NK-92 (cell line): ENCODE results near the gene CALCR.

Source experiments
- DNase-seq: peaks from one replicate; lab custom pipeline; 2025; ENCODE audit not compliant: unreplicated experiment; lab: John Stamatoyannopoulos, UW

Gene CALCR

GRCh38 chr7:93453262-93453661 is 121.3 kb downstream of the CALCR start:
- DNase-seq = no peak

GRCh38 chr7:93448176-93448575 is 126.3 kb downstream of the CALCR start:
- DNase-seq = no peak

GRCh38 chr7:93447509-93447908 is 127.0 kb downstream of the CALCR start:
- DNase-seq = no peak

GRCh38 chr7:93442478-93443224 is 131.9 kb downstream of the CALCR start:
- no peak for DNase-seq

- no peak for DNase-seq
Measured at GRCh38 chr7:93435791-93436190, 138.7 kb downstream of the CALCR start.

DNA sequence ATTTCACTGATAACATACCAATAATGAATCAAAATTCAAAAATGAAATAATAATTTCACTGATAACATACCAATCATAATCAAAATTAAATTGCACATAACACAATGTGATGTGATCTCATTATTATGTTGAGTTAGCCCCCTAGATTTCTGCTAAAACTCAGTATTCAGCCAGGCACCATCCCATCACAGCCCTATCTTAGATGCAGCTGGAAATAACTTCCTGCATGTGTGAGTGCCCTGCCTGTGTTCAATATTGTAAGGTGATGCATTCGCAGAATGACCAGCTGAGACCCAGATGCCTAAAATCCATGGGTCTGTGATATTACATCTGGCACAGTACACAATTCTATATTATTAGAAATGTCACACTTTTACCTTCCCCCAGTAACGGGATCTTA is 142.4 kb downstream of the CALCR start:
- DNase-seq = no peak

DNA sequence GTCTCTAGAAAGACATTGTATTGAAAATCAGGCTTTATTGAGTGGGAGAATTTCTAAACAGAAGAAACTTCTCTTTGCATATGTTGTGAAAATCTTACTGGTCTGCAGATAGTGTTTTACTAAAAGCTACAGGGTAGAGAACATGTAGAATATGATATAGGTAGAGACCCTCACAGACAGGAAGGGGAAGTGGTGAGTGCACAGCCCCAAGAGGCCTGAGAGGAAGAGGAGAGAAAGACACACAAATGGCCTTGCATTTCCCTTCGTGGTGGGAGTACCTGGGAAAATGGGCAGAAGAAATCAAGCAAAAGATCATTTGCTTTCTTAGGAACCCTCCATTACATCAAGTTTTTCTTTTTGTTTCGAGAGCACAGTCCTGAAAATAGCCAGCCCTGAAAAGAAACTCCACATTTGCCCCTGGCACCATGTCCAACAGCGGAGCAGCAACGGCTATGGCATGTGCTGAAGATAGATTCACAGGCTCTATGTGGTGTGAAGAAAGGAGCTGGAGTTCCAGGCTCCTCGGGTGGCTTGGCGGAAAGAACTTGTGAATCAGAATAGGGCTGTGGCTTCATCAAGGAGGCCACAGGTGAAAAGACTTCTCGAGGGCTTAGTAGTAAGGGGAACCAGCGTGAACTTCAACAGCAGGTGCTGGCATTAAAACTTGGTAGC is 143.5 kb downstream of the CALCR start:
- DNase-seq = no peak

DNA sequence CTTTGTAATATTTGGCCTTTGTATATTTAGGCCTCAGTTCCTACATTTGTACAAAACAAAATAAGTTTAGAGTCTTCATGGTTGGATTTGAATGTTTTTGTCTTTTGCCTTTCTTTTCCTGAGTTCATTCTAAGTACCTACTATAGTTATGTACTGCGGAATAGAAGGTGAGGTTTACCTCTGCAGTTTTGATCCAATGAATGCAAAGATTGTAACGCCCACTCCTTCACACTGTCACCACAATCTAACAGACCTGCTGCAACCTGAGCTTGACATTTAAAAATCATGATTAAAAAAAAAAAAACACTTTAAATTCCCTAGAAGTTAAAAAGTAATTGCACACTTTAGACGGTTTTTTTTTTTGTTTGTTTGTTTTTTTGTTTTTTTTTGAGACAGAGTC is 145.0 kb downstream of the CALCR start:
- DNase-seq = no peak

GRCh38 chr7:93427107-93427506 is 147.4 kb downstream of the CALCR start:
- no peak for DNase-seq

DNA sequence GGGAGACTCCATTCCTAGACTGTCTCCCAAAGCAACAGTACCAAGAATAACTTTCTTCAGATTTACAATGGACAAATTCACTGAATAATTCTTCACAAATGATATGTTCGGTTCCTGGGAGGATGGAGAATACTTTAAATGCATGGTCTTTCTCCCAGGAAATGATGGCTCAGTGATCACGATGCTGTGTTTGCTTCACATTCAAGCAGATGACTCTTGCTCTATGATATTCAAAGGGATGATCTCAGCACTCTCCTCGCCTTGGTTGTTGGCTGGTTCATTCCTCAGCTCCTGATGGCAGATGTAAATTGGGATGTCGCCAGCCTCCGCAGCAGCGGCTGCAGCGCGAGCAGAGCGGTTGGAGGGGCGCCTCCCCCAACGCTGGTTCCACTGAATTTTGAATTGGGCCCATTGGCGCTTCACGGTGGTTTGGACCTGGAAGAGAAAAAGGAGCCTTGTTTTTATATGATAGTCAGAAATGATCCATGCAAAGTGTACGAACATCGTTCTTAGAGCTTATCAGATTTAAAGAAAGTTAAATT is 148.3 kb downstream of the CALCR start:
- no peak for DNase-seq

- no peak for DNase-seq
Measured at GRCh38 chr7:93414574-93414973, 159.9 kb downstream of the CALCR start.

- no peak for DNase-seq
Measured at GRCh38 chr7:93409324-93409723, 165.2 kb downstream of the CALCR start.

- DNase-seq = no peak
Measured at GRCh38 chr7:93407239-93407638, 167.3 kb downstream of the CALCR start.

GRCh38 chr7:93402944-93403343 is 171.6 kb downstream of the CALCR start:
- DNase-seq = no peak

DNA sequence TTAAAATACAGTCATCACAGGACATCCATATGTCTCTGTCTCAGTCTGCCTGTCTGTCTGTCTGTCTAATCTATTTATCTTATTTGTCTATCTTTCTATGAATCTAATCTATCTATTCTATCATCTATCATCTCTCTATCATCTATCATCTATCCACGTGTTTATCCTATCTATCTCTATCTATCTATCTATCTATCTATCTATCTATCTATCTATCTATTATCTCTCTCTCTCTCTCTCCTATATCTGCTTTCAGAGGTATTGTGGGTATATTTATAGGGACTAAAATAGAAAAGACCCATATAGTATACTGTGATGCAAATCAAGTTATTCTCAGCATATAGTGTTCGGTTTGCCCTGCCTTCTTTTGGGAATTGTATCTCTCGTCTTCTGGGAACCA is 174.9 kb downstream of the CALCR start:
- DNase-seq = no peak

GRCh38 chr7:93392984-93393383 is 181.5 kb downstream of the CALCR start:
- DNase-seq = no peak

DNA sequence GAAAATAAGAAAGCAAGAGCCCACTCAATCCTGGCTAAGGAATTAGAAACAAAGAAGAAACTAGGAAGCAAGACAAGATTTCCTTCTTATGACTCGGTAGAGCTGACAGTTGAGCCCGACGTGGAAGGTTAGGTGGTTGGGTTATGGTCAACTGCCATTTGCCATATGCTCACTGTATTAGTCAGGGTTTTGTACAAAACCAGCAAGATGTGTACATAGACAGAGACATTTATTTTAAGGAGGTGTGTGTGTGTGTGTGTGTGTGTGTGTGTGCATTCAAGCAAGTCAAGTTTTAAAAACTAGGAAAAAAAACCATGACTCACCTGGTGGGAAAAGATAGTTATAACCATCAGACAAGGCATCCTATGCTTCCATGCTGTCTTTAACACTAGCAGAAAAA is 183.9 kb downstream of the CALCR start:
- no peak for DNase-seq

DNA sequence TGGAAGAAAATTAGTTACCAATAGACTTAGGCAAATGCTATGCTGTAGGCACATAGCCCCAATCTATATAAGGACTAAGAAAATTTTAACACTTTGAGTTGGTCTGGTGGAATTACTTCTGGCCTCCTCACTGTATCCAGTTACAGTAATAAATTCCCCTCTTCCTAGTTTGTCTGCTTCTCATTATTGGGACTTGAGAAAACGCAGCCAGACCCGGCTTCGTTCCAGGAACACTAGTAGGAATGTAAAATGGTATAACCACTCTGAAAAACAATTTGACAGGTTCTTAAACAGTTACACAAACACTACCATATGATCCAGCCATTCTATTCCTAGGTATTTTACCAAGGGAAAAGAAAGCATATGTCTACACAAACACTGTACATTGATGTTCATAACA is 192.2 kb downstream of the CALCR start:
- DNase-seq = no peak

- DNase-seq = no peak
Measured at GRCh38 chr7:93378131-93378760, 196.3 kb downstream of the CALCR start.

GRCh38 chr7:93375603-93376002 is 198.9 kb downstream of the CALCR start:
- DNase-seq = no peak
